GM18498 (cell line): ENCODE results near the gene ERCC3.

ENCODE experiments used
- ATAC-seq: cut with Tn5 transposase; IDR thresholded peaks from one replicate; pipeline ENCODE4 v1.9.1; 2021; ENCODE audit warnings: mild to moderate bottlenecking, moderate library complexity; ENCODE audit not compliant: unreplicated experiment

ERCC3 gene

GRCh38 chr2:127293748-127294562 is at the start of gene ERCC3:
Gene ERCC3, minus strand, starts transcription at chr2:127294144. Its CDS starts 63 bp downstream, at chr2:127294081.
- ATAC-seq, result peak; percentile 99

- no peak for ATAC-seq
Measured at GRCh38 chr2:127343277-127343676, 49.3 kb upstream of the ERCC3 start.

GRCh38 chr2:127342101-127342500 is 48.2 kb upstream of the ERCC3 start:
- ATAC-seq, result peak; percentile 78

GRCh38 chr2:127332335-127332734 is 38.4 kb upstream of the ERCC3 start:
- ATAC-seq, result no peak

- ATAC-seq, result peak; percentile 83
Measured at GRCh38 chr2:127330753-127331152, 36.8 kb upstream of the ERCC3 start.

- ATAC-seq, result no peak
Measured at GRCh38 chr2:127326289-127326945, 32.5 kb upstream of the ERCC3 start.

- no peak for ATAC-seq
Measured at GRCh38 chr2:127324635-127325034, 30.7 kb upstream of the ERCC3 start.

- ATAC-seq, result no peak
Measured at GRCh38 chr2:127321303-127321702, 27.4 kb upstream of the ERCC3 start.

- ATAC-seq, result no peak
Measured at GRCh38 chr2:127320586-127321275, 26.8 kb upstream of the ERCC3 start.

- no peak for ATAC-seq
Measured at GRCh38 chr2:127320067-127320466, 26.1 kb upstream of the ERCC3 start.

- no peak for ATAC-seq
Measured at GRCh38 chr2:127314193-127314988, 20.4 kb upstream of the ERCC3 start.

GRCh38 chr2:127313406-127313805 is 19.5 kb upstream of the ERCC3 start:
- peak; percentile 97 for ATAC-seq

GRCh38 chr2:127310980-127311379 is 17.0 kb upstream of the ERCC3 start:
- ATAC-seq, result no peak

GRCh38 chr2:127309468-127309867 is 15.5 kb upstream of the ERCC3 start:
- no peak for ATAC-seq

GRCh38 chr2:127308586-127309138 is 14.7 kb upstream of the ERCC3 start:
- ATAC-seq, result no peak

- ATAC-seq, result peak; percentile 65
Measured at GRCh38 chr2:127305990-127306585, 12.1 kb upstream of the ERCC3 start.

GRCh38 chr2:127302168-127302567 is 8.2 kb upstream of the ERCC3 start:
- no peak for ATAC-seq

- peak; percentile 7 for ATAC-seq
Measured at GRCh38 chr2:127293386-127293747, 577 bp downstream of the ERCC3 start.

GRCh38 chr2:127288274-127288673 is 5.7 kb downstream of the ERCC3 start:
- ATAC-seq, result no peak

GRCh38 chr2:127283275-127283674 is 10.7 kb downstream of the ERCC3 start:
- ATAC-seq, result no peak
